Measurements from ENCODE around the gene FAXDC2. TPM values are rescaled to one million over a fixed set of nuclear protein-coding genes. Genes with fewer than 3 reads are reported as not detected.

Gene FAXDC2
- total RNA-seq, 1 donor from 2014 or later: 7.3 TPM

GRCh38 chr5:154801083-154801482, 49.3 kb downstream of the FAXDC2 start:
- H3F3A ChIP-seq (ENCODE audit: low read depth): no peaks in the 10 kb centered on the region
- TF ChIP-seq EZH2 (IDR thresholded peaks at IDR 0.05): no peak
- no peak overlapping the region for H3K4me2 ChIP-seq
- no peak overlapping the region for H3K9ac ChIP-seq
- H3K9me3 ChIP-seq (ENCODE audit: low read depth): no peaks in the 10 kb centered on the region
- H3K79me2 ChIP-seq (ENCODE audit: low read depth): peaks cover 25% of the 10 kb centered on the region
- no peak for DNase-seq (ENCODE audit: low spot score)
- Mint-ChIP-seq H3K27ac (no peak overlapping the region), H3K9me3 (no peaks in the 10 kb centered on the region), H3K36me3 (peaks cover 56% of the 10 kb centered on the region), H3K4me3 (no peak overlapping the region), H3K27me3 (ENCODE audit: insufficient read depth, low read depth) (peaks cover 2% of the 10 kb centered on the region), H3K4me1 (no peaks in the 10 kb centered on the region)
- H2AFZ ChIP-seq (replicated peaks): no peak overlapping the region
- no peak overlapping the region for H3K4me3 ChIP-seq
- H3K4me1 ChIP-seq: no peaks in the 10 kb centered on the region
- peaks cover 8% of the 10 kb centered on the region for H3K36me3 ChIP-seq
- peaks cover 14% of the 10 kb centered on the region for H4K20me1 ChIP-seq (ENCODE audit: low read depth)
- H3K27me3 ChIP-seq: no peaks in the 10 kb centered on the region
- no peak overlapping the region for H3K27ac ChIP-seq

- peaks cover 26% of the 10 kb centered on the region for H3K79me2 ChIP-seq (ENCODE audit: low read depth)
- H3K27me3 ChIP-seq: no peaks in the 10 kb centered on the region
- no peak overlapping the region for H3K4me3 Mint-ChIP-seq
- H3K4me1 Mint-ChIP-seq: no peaks in the 10 kb centered on the region
- H3K4me3 ChIP-seq: no peak overlapping the region
- H3K27ac Mint-ChIP-seq: no peak overlapping the region
- DNase-seq (ENCODE audit: low spot score): no peak
- no peak overlapping the region for H3K4me2 ChIP-seq
- peaks cover 15% of the 10 kb centered on the region for H4K20me1 ChIP-seq (ENCODE audit: low read depth)
- H3K27ac ChIP-seq: no peak overlapping the region
- TF ChIP-seq CTCF (IDR thresholded peaks at IDR 0.05): no peak
- TF ChIP-seq EZH2phosphoT487 (IDR thresholded peaks at IDR 0.05): no peak
- TF ChIP-seq EZH2 (IDR thresholded peaks at IDR 0.05): no peak
- H3K9me3 ChIP-seq (ENCODE audit: low read depth): no peaks in the 10 kb centered on the region
- H3K9ac ChIP-seq: no peak overlapping the region
- no peaks in the 10 kb centered on the region for H3K4me1 ChIP-seq
- no peak overlapping the region for H2AFZ ChIP-seq (replicated peaks)
- no peaks in the 10 kb centered on the region for H3K9me3 Mint-ChIP-seq
- peaks cover 51% of the 10 kb centered on the region for H3K36me3 Mint-ChIP-seq
- H3F3A ChIP-seq (ENCODE audit: low read depth): peaks cover under 1% of the 10 kb centered on the region
- H3K27me3 Mint-ChIP-seq (ENCODE audit: insufficient read depth, low read depth): peaks cover 2% of the 10 kb centered on the region
- peaks cover 8% of the 10 kb centered on the region for H3K36me3 ChIP-seq
These were observed 49.8 kb downstream of the FAXDC2 start for GRCh38 chr5:154800582-154800981.

- Histone ChIP-seq H3K4me2 (no peak overlapping the region), H4K20me1 (ENCODE audit: low read depth) (peaks cover 23% of the 10 kb centered on the region), H3K27ac (no peak overlapping the region), H3F3A (ENCODE audit: low read depth) (peaks cover 17% of the 10 kb centered on the region), H3K4me1 (no peaks in the 10 kb centered on the region), H3K9ac (no peak overlapping the region), H3K9me3 (ENCODE audit: low read depth) (no peaks in the 10 kb centered on the region), H3K79me2 (ENCODE audit: low read depth) (peaks cover 28% of the 10 kb centered on the region), H3K4me3 (no peak overlapping the region), H2AFZ (replicated peaks) (no peak overlapping the region), H3K36me3 (peaks cover 4% of the 10 kb centered on the region), H3K27me3 (no peaks in the 10 kb centered on the region)
- Mint-ChIP-seq H3K4me3 (no peak overlapping the region), H3K36me3 (peaks cover 53% of the 10 kb centered on the region), H3K27me3 (ENCODE audit: insufficient read depth, low read depth) (peaks cover 2% of the 10 kb centered on the region), H3K4me1 (no peaks in the 10 kb centered on the region), H3K9me3 (no peaks in the 10 kb centered on the region), H3K27ac (no peak overlapping the region)
- DNase-seq (ENCODE audit: low spot score): no peak
- no peak for TF ChIP-seq CTCF (IDR thresholded peaks at IDR 0.05)
- no peak for TF ChIP-seq EZH2 (IDR thresholded peaks at IDR 0.05)
- TF ChIP-seq EZH2phosphoT487 (IDR thresholded peaks at IDR 0.05): no peak
These were observed 52.6 kb downstream of the FAXDC2 start for GRCh38 chr5:154797762-154798161.

GRCh38 chr5:154795235-154795596, 55.2 kb downstream of the FAXDC2 start:
- Mint-ChIP-seq H3K36me3 (peaks cover 38% of the 10 kb centered on the region), H3K9me3 (no peaks in the 10 kb centered on the region), H3K27ac (no peak overlapping the region), H3K27me3 (ENCODE audit: insufficient read depth, low read depth) (no peaks in the 10 kb centered on the region), H3K4me1 (no peaks in the 10 kb centered on the region), H3K4me3 (no peak overlapping the region)
- peaks cover 17% of the 10 kb centered on the region for H3F3A ChIP-seq (ENCODE audit: low read depth)
- H3K4me2 ChIP-seq: no peak overlapping the region
- H3K4me1 ChIP-seq: no peaks in the 10 kb centered on the region
- no peak overlapping the region for H3K9ac ChIP-seq
- no peaks in the 10 kb centered on the region for H3K9me3 ChIP-seq (ENCODE audit: low read depth)
- no peak for TF ChIP-seq EZH2phosphoT487 (IDR thresholded peaks at IDR 0.05)
- TF ChIP-seq EZH2 (IDR thresholded peaks at IDR 0.05): no peak
- no peak for TF ChIP-seq CTCF (IDR thresholded peaks at IDR 0.05)
- no peak overlapping the region for H2AFZ ChIP-seq (replicated peaks)
- DNase-seq (ENCODE audit: low spot score): no peak
- no peak overlapping the region for H3K4me3 ChIP-seq
- H3K27ac ChIP-seq: peak overlapping the region; percentile 17
- no peaks in the 10 kb centered on the region for H3K27me3 ChIP-seq
- peaks cover 45% of the 10 kb centered on the region for H3K79me2 ChIP-seq (ENCODE audit: low read depth)
- no peaks in the 10 kb centered on the region for H3K36me3 ChIP-seq
- H4K20me1 ChIP-seq (ENCODE audit: low read depth): peaks cover 30% of the 10 kb centered on the region

Data from neural progenitor cell (in vitro differentiated cells).